B cell (primary cell): Measurements from ENCODE around the gene BRIP1. TPM values are rescaled to one million over a fixed set of nuclear protein-coding genes. Genes with fewer than 3 reads are reported as not detected.
"Not testable (repeated sequence)": the region's sequence is repeated elsewhere in the genome, so short reads cannot be mapped to it uniquely, and the experiment has no call there.

Experiments used
- ATAC-seq: fragments of 200-7000 bp; cut with Tn5 transposase; one replicate; pipeline ENCODE4 v1.10.0; 2021; ENCODE audit warnings: low read depth, mild to moderate bottlenecking, moderate number of reproducible peaks, moderate library complexity
- CTCF ChIA-PET: fragments of 350-600 bp; sonication (Branson Sonifier 250); formaldehyde crosslinking; loops from one replicate; lab custom pipeline; 2021; ENCODE audit warnings: antibody characterized with exemption, inconsistent platforms; lab: Charles Lee
- POLR2A ChIA-PET: fragments of 350-600 bp; sonication (Branson Sonifier 250); formaldehyde crosslinking; loops from one replicate; lab custom pipeline; 2021; ENCODE audit warnings: antibody characterized with exemption; lab: Charles Lee
- DNase-seq: peaks from one replicate; pipeline ENCODE4 v3.0.0; 2013
- H2AFZ ChIP-seq: 2 replicates; pipeline ENCODE4 v1.6.1; 2012; ENCODE audit warnings: mild to moderate bottlenecking, low read depth, low read length; ENCODE audit not compliant: insufficient read depth, poor library complexity, severe bottlenecking
- H3K27ac ChIP-seq, 2 donors: 1 replicate in 1 of 2; 2 replicates in 1 of 2; pipeline ENCODE4 v1.5.1; 2012 to 2013; ENCODE audit warnings: low read length in 2 of 2, mild to moderate bottlenecking in 2 of 2, moderate library complexity in 1 of 2
- H3K27me3 ChIP-seq, 4 experiments: fragments of 200-600 bp in 1 of 4; sonication (generic) in 1 of 4; replicated peaks in 1 of 4; 1 replicate in 2 of 4; 2 replicates in 2 of 4; pipeline versions ENCODE4 v1.6.1 to v1.7.0; 2013 to 2016; ENCODE audit warnings: low read length in 3 of 4, mild to moderate bottlenecking in 2 of 4, mixed read lengths in 1 of 4, moderate library complexity in 1 of 4; ENCODE audit not compliant: insufficient read depth in 4 of 4, control insufficient read depth in 3 of 4; ENCODE audit errors: control extremely low read depth in 1 of 4
- H3K36me3 ChIP-seq, 2 experiments: replicated peaks in 1 of 2; 1 replicate in 1 of 2; 2 replicates in 1 of 2; pipeline versions ENCODE4 v1.6.1 to v1.7.1; 2013; ENCODE audit warnings: low read length in 1 of 2; ENCODE audit not compliant: insufficient read depth in 2 of 2, control insufficient read depth in 1 of 2; ENCODE audit errors: control extremely low read depth in 1 of 2, extremely low read depth in 1 of 2
- H3K4me1 ChIP-seq, 2 donors: fragments of 200-600 bp in 1 of 2; sonication (generic) in 1 of 2; 1 replicate in 1 of 2; 2 replicates in 1 of 2; pipeline versions ENCODE4 v1.5.1 to v1.6.1; 2013 to 2017; ENCODE audit warnings: low read length in 2 of 2; ENCODE audit not compliant: control insufficient read depth in 2 of 2, insufficient read depth in 2 of 2
- H3K4me2 ChIP-seq: replicated peaks from 2 replicates; pipeline ENCODE3; 2012; ENCODE audit warnings: mild to moderate bottlenecking, low read depth, low read length; ENCODE audit not compliant: poor library complexity, severe bottlenecking
- H3K4me3 ChIP-seq, 5 experiments: fragments of 200-600 bp in 1 of 5; sonication (generic) in 1 of 5; 1 replicate in 3 of 5; 2 replicates in 2 of 5; pipeline versions ENCODE4 v1.5.1 to v1.7.0; 2011 to 2016; ENCODE audit warnings: low read length in 4 of 5, mild to moderate bottlenecking in 4 of 5, low read depth in 2 of 5, control low read depth in 1 of 5, moderate library complexity in 1 of 5; ENCODE audit not compliant: insufficient read depth in 1 of 5; ENCODE audit errors: control extremely low read depth in 1 of 5, extremely low read depth in 1 of 5
- H3K79me2 ChIP-seq: fragments of 200-600 bp; sonication (generic); one replicate; pipeline ENCODE4 v1.6.0; 2016; ENCODE audit warnings: low read length; ENCODE audit not compliant: control insufficient read depth, insufficient read depth
- H3K9ac ChIP-seq: fragments of 200-600 bp; sonication (generic); 2 replicates; pipeline ENCODE4 v1.6.1; 2017; ENCODE audit warnings: mild to moderate bottlenecking, low read length, moderate library complexity
- H3K9me3 ChIP-seq, 3 donors: one replicate each; pipeline versions ENCODE4 v1.6.1 to v1.7.1; 2013; ENCODE audit warnings: low read length in 2 of 3; ENCODE audit not compliant: control insufficient read depth in 2 of 3, insufficient read depth in 1 of 3; ENCODE audit errors: control extremely low read depth in 1 of 3
- H4K20me1 ChIP-seq: 2 replicates; pipeline ENCODE4 v1.6.0; 2012; ENCODE audit warnings: mild to moderate bottlenecking, low read length; ENCODE audit not compliant: insufficient read depth, control insufficient read depth, poor library complexity, severe bottlenecking
- H3K27ac Mint-ChIP-seq: one replicate; pipeline ENCODE4 v1.8.0; 2021; ENCODE audit warnings: mixed read lengths
- H3K27me3 Mint-ChIP-seq: one replicate; pipeline ENCODE4 v1.8.0; 2021; ENCODE audit warnings: mixed read lengths
- H3K4me1 Mint-ChIP-seq: one replicate; pipeline ENCODE4 v1.8.0; 2021; ENCODE audit warnings: mixed read lengths
- H3K4me3 Mint-ChIP-seq: one replicate; pipeline ENCODE4 v1.8.0; 2021; ENCODE audit warnings: mixed read lengths
- H3K9me3 Mint-ChIP-seq: one replicate; pipeline ENCODE4 v1.8.0; 2022; ENCODE audit warnings: mixed read lengths; ENCODE audit not compliant: insufficient read depth
- EZH2 ChIP-seq: IDR thresholded peaks from 2 replicates; pipeline ENCODE4 v1.6.1; 2012; ENCODE audit warnings: borderline replicate concordance, low read depth, mild to moderate bottlenecking, moderate library complexity, low read length; ENCODE audit not compliant: insufficient read depth, poor library complexity, severe bottlenecking
- WGBS: methylation state at CpG from one replicate; pipeline ENCODE4 v1.1.5; 2013; ENCODE audit warnings: missing lambda C conversion rate; ENCODE audit not compliant: insufficient coverage; 5-methylcytosine and 5-hydroxymethylcytosine counted together
- intact Hi-C: fragments of 100-400 bp; cut with micrococcal nuclease; formaldehyde crosslinking; loops from one replicate; pipeline ENCODE4 v1.10.0; 2022
- polyA plus RNA-seq: library from polyadenylated mRNA; depleted of rRNA; stranded (reverse); fragments of >200 nt; gene quantifications from 2 replicates; pipeline ENCODE4 v1.2.3, GENCODE V29; 2012
- total RNA-seq, 2 donors: library from RNA; stranded (reverse); fragments of 120-200 nt in 1 of 2; gene quantifications; 1 replicate in 1 of 2; 2 replicates in 1 of 2; pipeline versions ENCODE4 v1.2.3 to v1.2.4, GENCODE V29; 2013 to 2022
- TF ChIP-seq, protein P1 (sequence below): fragments of 200-600 bp; IDR thresholded peaks from one replicate; pipeline ENCODE4 v1.8.0; 2022; ENCODE audit warnings: antibody characterized with exemption, mild to moderate bottlenecking

The BRIP1 gene
- total and polyA plus RNA-seq, 2 donors (not counting 1 experiment from before 2014, with no cell fraction given), result 0.89 to 2.4 TPM

- POLR2A ChIA-PET, result no interaction called here
- Histone ChIP-seq H2AFZ (no peak overlapping the region), H3K4me1 (no peaks in the 10 kb centered on the region), H3K9ac (no peak overlapping the region), H3K9me3 (peaks cover 4 to 8% (median 6%) of the 10 kb centered on the region in 3 donors), H3K4me3 (no peak overlapping the region), H4K20me1 (no peaks in the 10 kb centered on the region), H3K79me2 (no peaks in the 10 kb centered on the region), H3K27ac (no peak overlapping the region), H3K36me3 (peaks cover 0 to 4% of the 10 kb centered on the region in 2 experiments), H3K27me3 (no peaks in the 10 kb centered on the region), H3K4me2 (no peak overlapping the region)
- no peak overlapping the region for H3K4me3 Mint-ChIP-seq
- peaks cover 5% of the 10 kb centered on the region for H3K9me3 Mint-ChIP-seq
- peaks cover 6% of the 10 kb centered on the region for H3K4me1 Mint-ChIP-seq
- TF ChIP-seq EZH2, result no peak
- TF ChIP-seq, protein P1, sequence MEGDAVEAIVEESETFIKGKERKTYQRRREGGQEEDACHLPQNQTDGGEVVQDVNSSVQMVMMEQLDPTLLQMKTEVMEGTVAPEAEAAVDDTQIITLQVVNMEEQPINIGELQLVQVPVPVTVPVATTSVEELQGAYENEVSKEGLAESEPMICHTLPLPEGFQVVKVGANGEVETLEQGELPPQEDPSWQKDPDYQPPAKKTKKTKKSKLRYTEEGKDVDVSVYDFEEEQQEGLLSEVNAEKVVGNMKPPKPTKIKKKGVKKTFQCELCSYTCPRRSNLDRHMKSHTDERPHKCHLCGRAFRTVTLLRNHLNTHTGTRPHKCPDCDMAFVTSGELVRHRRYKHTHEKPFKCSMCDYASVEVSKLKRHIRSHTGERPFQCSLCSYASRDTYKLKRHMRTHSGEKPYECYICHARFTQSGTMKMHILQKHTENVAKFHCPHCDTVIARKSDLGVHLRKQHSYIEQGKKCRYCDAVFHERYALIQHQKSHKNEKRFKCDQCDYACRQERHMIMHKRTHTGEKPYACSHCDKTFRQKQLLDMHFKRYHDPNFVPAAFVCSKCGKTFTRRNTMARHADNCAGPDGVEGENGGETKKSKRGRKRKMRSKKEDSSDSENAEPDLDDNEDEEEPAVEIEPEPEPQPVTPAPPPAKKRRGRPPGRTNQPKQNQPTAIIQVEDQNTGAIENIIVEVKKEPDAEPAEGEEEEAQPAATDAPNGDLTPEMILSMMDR, result no peak
- CTCF ChIA-PET, result no interaction called here
- no peak overlapping the region for H3K27ac Mint-ChIP-seq
- intact Hi-C loops, result no loop called here
- no CpG with 5 or more reads among the region's 2 CpGs for WGBS
- DNase-seq (no peak), ATAC-seq (no peak)
- no peaks in the 10 kb centered on the region for H3K27me3 Mint-ChIP-seq
Measured at GRCh38 chr17:61774724-61775123, 88.6 kb downstream of the BRIP1 start.

DNA sequence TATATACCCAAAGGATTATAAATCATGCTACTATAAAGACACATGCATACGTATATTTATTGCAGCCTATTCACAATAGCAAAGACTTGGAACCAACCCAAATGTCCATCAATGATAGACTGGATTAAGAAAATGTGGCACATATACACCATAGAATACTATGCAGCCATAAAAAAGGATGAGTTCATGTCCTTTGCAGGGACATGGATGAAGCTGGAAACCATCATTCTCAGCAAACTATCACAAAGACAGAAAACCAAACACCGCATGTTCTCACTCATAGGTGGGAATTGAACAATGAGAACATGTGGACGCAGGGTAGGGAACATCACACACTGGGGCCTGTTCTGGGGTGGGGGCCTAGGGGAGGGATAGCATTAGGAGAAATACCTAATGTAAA is 89.2 kb downstream of the BRIP1 start:
- intact Hi-C loops, H3K9ac ChIP-seq, H3K9me3 Mint-ChIP-seq, ATAC-seq, H3K27me3 Mint-ChIP-seq, H3K79me2 ChIP-seq, H3K9me3 ChIP-seq, H3K27ac Mint-ChIP-seq, H3K4me1 ChIP-seq, H3K4me3 Mint-ChIP-seq, H4K20me1 ChIP-seq, H3K36me3 ChIP-seq, H2AFZ ChIP-seq, CTCF ChIA-PET, H3K4me2 ChIP-seq, DNase-seq, H3K27ac ChIP-seq, H3K4me3 ChIP-seq, H3K27me3 ChIP-seq, POLR2A ChIA-PET, H3K4me1 Mint-ChIP-seq: not testable (repeated sequence)
- no CpG with 5 or more reads among the region's 3 CpGs for WGBS
